A204.1 (cell line): Measurements from ENCODE around the gene GAMT.

Experiments used
- FAIRE-seq: peaks from 2 replicates; lab custom pipeline; 2012; peaks lifted over from hg19 to GRCh38; lab: Jason Lieb, UNC

The GAMT gene

DNA sequence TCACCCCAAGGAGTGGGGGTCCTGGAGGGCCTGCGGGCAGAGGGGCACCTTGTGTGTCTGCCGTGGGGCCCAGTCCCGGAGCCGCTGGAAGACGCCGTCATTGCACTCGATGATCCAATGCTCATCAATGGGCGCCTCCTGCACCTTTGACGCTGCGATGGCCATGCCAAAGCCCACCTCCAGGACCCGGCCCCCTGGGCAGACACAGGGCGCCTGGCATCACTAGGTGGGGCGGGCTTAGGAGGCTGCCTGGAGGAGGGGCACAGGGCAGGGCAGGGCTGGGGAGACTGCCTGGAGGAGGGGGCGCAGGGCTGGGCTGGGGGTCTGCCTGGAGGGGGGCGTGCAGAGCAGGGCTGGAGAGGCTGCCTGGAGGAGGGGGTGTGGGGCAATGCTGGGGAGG, 1.6 kb downstream of the GAMT start:
- no peak for FAIRE-seq

DNA sequence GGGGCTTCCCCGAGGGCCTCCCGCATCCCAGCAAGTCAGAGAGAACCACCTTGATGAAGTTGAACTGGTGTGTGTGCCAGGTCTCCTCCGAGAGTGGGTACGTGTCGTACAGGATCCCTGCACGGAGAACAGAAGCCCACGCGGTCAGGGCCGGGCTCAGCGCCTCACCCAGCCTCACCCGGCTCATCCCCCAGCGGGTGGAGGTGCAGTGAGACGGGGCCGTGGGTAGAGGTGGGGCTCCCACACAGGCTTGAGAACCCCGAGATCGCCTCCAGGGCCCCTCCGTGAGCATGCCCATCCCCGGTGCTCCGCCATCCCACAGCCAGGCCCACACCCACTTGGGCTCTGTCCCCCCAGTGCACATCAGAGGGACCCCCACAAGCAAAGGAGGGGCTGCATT, 2.3 kb downstream of the GAMT start:
- no peak for FAIRE-seq

DNA sequence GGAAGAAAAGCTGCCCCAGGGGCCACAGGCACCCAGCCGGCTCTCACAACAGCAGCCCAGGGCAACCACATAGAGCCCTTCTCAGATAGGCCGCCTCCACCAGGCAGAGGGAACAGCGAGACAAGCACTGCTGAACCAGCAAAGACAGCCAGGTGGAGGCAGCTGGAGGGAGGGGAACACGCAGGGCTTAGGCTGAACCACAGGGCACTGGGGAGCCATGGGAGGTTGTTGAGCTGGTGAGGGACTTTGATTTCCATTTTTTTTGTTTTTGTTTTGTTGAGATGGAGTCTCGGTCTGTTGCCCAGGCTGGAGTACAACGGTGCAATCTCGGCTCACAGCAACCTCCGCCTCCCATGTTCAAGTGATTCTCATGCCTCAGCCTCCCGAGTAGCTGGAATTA, 3.5 kb downstream of the GAMT start:
- no peak for FAIRE-seq

DNA sequence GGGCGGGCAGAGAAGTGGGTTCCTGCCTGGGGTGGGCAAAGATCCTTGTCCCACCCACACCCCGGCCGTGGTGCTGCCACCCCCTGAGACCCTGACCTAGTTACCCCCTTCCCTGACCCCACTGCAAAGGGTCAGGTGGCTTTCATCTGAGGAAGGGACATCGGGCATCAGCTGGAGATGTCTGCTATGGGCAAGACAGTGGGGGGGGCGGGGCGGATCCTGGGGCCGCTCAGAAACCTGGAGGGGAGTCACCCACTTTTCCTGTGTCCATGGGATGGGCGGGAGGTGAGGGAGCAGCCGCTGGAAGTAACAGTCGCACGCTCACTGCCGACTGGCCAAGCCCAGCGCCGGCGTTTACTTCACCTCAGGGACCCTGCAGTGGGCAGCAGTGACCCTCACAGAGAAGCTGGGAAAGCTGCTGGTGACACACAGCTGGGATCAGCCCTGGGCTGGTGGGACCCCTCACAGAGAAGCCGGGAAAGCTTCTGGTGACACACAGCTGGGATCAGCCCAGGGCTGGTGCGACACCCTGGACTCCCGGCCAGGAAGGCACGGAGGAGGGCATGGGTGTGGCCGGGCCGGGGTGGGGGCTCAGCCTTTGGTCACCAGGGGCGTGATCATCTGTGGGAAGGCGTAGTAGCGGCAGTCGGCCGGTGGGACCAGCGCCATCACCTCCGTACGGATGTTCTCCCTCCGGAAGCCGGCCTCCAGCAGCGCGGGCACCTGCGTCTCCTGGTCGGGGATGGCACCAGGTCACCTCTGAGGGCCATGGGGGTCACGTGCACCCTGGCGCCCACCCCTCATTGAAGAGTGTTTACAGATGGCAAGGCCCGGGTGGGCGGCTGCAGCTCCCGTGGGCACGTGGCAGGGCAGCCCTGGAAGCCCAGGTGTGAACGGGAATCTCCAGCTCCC, 4.3 kb downstream of the GAMT start:
- FAIRE-seq: no peak

DNA sequence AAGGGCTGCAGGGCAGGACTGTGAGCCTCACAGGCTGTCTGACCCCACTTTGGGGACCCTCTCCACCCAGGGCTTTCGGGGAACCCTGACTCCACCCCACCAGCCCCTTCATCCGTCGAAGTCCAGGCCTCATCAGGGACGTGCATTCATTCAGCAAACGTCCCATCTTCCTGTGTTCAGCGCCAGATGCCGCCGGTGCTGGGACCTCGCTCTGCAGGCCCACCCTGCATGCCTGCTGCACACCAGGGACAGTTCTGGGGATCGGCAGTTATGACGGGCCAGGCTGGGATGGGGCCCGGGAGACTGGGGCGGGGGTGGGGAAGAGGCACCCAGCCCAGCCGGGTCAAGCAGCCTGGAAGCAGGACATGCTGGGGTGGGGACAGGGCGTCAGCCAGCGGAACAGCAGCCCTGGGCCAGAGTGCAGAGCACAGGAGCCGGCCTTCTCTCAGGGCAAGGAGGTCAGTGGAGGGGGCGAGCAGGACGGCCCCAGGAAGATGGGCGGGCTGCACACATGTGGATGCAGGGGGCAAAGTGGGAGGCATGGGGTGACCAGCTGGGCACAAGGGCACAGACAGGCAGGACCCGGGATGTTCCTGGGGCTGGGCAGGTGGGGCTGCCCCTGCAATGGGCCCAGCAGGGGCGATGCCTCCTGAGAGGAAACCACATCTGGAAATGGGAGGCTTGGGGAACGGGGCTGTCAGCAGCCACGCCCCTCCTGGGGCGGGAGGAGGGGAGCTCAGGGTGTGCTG, 5.1 kb downstream of the GAMT start:
- FAIRE-seq: no peak

DNA sequence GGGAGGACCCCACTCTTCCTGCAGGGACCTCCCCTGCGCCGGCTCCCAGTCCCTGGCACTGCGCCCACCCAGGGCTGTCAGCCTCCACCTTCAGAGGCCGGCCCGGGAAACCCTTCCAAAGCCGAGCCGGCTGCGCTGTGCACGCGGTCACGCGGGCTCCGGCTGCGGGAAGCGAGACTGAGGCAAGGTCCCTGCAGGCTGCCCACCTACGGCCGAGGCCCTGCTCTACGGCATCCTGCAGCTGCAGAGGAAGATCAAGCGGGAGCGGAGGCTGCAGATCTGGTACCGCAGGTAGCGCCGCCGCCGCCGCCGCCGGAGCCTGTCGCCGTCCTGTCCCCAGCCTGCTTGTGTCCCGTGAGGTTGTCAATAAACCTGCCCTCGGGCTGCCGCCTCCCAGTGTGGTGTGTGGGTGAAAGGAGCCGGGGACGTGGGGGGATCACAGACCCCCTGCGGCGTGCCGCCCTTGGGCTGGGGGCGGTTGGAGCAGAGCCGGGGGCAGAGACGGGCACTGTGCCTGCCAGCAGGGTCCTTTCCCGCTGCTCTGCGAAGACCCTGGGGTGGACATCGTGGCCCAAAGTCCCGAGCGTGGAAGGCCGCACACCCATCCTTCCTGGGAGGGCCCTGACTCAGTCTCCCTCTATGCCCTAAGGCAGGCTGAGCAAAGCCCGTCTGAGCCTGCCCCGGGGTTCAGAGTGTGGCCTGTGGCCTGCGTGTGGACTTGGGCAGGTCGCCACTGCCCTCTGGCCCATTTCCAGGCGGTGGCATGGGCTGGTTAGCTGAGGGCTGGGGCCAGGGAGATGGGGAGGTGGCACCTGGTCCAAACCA, 5.9 kb downstream of the GAMT start:
- FAIRE-seq: no peak

DNA sequence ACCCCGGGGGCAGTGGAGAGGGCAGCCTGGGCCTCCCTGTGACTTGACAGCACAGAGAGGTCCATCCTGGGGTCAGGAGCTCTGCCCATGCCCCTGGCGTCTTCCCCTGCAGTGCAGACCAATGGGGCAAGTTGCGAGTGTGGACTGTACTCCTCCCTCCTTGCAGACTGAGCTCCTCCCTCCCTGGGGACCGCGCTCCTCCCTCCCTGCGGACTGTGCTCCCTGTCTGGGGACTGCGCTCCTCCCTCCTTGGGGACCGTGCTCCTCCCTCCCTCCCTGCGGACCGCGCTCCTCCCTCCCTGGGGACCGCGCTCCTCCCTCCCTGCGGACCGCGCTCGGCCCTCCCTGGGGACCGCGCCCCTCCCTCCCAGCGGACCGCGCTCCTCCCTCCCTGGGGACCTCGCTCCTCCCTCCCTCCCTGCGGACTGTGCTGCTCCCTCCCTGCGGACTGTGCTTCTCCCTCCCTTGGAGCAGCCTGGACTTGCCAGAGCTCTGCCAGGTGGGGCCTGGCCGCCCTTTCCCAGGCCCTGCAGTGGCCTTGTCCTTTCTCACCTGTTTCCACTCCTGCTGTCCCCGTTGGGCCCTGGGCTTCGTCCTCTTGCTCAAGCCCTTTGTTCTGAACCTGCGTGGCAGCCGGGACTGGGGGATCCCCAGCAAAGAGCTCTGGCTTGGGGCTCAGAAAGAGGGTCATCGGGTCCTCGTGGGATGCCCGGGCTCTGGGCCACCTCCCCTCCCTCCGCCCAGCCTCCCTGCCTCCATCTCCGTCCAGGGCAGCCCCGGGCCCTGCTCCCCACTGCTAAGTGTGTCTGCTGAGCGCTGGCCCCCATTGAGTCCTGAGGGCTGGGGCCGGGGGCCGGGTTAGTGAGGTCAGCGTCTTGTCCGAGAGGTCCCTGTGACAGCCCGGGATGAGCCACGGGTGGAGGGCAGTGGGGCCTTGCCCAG, 6.8 kb downstream of the GAMT start:
- FAIRE-seq: no peak

DNA sequence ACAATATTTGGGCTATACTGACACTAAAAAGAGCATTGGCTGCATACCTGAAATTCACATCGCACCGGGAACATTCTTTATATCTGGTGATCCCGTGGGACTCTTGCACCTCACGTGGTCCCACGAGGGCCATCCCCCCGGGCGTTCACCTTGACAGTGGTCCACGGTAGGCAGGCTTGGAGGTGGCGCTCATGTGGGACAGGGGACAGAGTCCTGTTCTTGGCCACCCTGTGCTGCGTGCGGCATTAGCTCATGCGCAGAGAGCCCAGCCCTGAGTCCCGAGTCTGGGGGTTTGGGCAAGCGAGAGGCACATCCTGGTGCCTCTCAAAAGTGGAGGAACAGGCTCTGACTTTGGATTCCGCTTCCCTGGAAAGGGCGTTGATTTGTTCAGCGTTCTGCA, 7.5 kb downstream of the GAMT start:
- FAIRE-seq: no peak

DNA sequence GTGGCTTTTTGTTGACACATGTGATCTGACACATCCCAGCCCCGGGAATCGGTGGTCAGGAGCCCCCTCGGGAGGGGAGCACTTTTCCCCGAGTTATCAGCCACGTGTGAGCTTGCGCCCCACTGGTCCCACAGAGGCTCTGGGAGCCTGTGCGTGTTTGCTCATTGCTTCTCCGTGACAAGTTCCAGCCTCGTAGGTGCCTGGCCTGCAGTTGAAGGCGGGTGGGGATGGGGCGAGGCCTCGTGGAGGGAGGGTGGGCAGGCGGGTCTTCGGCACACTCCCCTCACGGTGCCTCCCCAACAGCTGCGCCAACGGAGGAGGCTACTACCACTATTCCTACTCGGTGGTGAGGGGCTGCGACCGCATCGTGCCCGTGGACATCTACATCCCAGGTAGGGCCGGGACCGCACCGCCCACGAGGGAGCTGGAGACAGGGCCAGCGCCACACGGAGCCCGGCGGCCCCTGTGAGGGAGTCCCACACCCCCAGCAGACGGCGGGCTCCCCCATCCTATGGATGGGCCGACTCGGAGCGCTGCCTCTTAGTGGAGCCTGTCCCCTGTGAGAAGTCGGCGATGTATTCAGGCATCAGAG, 8.3 kb downstream of the GAMT start:
- FAIRE-seq: no peak

DNA sequence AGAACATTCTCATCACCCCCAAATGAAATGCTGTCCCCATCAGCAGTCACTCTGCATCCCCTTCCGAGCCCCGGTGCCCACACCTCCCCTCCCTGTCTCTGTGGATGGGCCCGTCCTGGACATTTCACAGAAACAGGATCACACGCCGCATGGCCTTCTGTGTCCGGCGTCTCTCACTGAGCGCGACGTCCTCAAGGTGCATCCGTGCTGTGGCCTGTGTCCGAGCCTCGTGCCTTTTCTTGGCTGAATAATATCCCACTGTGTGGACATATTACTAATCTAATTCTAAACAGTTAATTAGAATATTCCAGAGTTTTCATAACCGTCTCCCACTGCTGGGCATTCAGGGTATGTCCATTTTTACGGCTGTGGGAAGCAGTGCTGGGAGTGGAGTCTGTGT, 8.9 kb downstream of the GAMT start:
- FAIRE-seq: no peak

DNA sequence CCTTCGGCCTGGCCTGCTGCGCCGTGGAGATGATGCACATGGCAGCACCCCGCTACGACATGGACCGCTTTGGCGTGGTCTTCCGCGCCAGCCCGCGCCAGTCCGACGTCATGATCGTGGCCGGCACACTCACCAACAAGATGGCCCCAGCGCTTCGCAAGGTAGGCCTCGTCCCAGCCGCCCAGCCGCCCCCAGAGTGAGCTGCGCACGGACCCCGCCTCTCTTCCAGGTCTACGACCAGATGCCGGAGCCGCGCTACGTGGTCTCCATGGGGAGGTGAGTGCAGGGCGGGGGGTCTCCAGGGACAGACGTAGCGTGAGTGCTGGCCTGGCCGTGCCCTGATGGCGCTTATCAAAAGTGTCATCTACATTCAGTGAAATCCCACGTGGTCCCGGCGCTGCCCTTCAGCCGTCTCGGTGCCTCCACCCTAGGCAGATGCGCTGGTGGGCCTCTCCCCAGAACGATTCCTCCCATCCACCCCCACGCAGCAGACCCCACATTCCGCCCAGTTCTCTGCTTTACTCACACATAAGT, 10.4 kb downstream of the GAMT start:
- FAIRE-seq: no peak

DNA sequence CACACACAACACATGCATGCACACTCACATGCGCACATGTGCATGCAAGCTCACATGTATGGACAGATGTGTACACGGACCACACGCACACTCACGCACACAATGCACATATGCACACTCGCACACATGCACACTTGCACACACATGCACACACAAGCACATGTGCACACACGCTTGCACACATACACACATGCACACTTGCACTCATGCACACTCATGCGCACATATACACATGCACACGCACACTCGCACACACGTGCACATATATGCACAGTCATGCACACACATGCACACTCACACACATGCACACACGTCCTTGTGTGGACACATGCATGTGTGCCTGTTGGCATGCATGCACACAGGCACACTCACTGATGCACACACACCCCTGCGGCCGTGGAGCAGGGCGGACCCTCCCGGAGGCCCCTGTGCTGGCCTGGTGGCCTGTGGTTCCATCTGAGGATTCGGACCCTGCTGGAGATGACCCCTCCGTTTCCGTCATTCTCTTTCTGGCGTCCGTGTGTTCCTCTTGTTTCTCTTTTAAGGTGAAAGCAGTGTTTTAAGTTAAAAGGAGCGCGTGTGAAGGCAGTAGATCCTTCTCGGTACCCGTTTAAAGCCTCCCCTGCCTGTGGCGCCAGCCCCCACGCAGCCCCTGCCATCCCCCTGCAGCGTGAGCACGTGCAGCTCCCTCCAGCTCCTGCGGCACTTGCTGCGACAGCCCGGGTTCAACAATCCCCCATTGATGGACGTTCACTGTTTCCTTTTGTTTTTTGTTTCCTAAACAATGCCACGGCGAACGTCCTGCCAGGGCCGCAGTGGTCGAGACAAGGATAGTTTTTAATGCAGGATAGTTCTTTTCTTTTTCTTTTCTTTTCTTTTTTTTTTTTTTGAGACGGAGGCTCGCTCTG, 12.1 kb downstream of the GAMT start:
- FAIRE-seq: no peak

DNA sequence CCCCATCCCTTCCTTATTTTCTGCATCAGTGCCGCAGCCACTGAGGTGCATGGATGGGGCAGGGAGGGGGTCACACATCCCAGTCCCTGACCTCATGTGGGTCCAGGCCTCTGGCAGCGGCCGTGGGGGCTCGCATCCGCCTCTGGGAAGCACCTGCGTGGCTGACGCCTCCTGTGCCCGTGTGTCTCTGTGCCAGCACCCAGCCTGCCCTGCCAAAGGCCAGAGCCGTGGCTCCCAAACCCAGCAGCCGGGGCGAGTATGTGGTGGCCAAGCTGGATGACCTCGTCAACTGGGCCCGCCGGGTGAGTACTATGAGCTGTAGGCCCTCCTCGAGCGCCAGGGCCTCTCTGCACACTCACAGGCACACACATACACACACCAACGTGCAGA, 12.7 kb downstream of the GAMT start:
- FAIRE-seq: no peak

DNA sequence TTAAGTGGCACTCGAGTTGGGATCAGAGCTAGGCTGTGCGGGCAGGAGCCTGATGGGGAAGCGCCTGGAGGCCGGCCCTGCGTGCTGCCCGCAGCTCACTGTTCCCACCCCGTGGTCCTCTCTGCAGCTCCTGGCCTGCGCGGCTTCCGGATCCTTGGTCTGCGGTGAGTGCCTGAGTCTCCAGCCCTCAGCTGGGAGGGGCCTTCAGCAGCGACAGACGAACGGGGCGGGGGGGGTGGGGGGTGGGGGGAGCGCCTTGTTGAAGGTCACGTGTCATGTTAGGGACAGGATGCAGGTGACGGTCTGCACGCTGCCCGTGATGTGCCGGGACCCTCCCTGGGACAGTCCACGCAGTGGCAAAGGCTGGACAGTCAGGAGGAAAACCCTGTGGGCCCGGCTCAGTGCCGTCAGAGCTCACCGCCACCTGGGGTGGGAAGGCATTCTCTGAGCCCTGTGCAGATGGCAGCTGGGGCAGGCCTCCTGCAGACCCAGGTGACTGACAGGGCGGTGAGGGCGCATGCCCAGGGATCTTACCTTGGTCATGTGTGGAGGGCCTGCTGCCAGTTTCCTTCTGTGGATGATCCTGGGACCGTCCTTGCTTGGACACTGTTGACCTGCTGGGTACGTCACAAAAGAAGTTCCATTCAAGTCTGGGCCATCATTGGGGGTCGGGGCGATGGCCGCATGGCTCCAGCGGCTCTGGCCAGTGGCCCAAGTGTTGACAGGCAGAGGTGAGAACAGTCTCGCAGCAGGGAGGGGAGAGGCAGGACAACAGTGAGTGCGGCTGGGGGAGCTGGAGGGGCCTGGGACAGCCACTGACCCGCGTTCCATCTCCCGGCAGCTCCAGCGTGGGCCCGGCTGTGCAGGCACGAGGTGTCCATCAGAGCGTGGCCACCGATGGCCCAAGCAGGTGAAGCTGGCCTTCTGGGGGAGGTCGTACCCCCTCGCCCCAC, 13.4 kb downstream of the GAMT start:
- FAIRE-seq: no peak

DNA sequence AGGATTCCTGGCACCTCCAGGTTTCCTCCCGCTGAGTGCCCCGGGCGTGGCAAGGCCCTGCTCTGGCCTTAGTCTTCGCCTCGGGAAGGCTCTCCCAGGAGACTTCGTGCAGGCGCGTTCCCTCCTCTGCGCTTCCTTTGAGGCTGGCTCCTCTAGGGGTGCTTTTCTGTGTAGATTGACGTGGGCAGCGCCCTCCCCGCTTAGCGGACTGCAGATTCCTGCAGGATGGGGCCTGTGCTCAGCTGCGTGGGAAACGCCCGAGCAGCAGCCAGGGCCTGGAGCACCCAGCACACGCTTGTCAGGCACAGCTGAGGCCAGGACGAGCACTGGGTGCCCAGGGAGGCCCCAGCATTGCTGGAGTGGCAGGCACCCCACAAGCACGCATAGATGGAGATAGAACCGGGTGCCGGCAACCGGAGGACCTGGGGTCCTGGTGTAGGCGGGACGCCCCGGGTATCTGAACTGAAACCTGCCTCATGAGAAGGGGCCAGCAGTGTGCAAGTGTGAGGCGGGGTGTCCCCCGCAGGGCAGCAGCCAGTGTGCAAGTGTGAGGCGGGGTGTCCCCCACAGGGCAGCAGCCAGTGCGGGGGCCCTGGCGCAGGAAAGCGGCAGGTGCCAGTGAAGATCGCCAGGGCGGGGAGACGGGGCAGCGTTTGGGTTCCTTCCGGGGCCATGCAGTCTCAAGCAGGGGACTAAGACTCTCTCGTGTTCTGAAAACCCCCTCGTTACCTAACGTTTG, 14.2 kb downstream of the GAMT start:
- FAIRE-seq: no peak

DNA sequence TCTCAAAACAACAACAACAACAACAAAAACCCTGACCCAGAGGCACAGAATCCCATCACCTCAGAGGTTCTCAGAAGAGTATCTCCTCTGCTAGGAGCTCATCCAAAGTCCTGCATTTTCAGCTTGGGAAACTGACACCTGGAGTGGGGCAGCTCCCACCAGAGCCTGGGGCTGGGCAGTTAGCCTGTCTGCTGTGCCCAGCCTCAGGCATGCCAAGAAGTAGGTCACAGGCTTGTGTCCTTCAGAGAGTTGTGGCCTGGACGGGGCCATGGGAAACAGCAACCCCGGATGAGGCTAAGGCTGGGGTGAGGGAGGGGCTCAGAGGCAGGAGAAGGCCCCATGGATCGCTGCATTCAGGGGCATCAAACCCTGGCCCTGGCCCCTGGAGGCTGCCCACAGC, 15.5 kb downstream of the GAMT start:
- no peak for FAIRE-seq

DNA sequence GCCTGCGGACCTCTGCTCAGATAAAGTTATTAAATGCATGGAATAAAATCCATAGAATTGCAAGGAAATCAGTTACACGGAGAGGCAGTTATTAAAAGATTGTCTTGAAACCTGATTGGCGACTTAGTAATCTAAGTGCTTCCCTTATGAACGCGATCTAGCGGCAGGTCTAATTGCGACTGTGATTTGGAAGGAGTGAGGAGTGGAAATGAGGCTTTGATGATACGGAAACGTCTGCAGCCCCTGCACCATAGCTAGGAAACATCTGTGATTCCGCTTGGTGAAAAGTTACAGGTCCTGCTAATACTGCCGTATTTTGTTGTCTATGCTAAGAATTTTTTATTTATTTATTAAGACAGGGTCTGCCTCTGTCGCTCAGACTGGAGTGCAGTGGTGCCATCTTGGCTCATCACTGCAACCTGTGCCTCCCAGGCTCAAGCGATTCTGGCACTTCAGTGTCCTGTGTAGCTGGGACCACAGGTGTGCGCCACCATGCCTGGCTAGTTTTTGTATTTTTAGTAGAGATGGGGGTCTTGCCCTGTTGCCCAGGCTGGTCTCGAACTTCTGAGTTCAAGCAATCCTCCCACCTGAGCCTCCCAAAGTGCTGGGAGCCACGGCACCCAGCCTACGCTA, 16.7 kb downstream of the GAMT start:
- FAIRE-seq: no peak

DNA sequence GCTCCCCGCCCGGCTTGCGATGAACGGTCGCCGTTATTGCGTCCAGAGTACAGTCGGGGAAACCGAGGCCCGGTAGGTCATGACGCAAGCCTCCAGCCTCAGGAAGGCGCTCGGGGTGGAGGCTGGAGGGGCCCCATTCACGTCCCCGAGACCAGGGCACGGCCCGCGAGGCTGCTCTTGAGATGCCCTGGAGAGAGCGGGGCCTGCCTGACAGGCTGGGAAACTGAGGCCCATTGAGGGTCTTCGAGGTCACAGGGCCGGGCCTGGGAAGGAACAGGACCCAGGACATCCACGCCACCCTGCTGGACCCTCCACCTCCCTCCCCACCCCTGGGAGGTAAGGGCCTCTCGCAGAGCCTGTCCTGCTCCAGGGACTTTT, 17.3 kb downstream of the GAMT start:
- no peak for FAIRE-seq
